Stimulated activated CD4-positive, alpha-beta T cell treated with anti-CD3 and anti-CD28 coated beads, Interleukin-12 subunit alpha, Interleukin-12 subunit beta, amount 100 ng/mL, for 4 hours (primary cell): ENCODE data around the gene C1orf159.

ENCODE experiments used
- DNase-seq: peaks from one replicate; pipeline ENCODE4 v3.0.0-alpha.2; 2020

Gene C1orf159

DNA sequence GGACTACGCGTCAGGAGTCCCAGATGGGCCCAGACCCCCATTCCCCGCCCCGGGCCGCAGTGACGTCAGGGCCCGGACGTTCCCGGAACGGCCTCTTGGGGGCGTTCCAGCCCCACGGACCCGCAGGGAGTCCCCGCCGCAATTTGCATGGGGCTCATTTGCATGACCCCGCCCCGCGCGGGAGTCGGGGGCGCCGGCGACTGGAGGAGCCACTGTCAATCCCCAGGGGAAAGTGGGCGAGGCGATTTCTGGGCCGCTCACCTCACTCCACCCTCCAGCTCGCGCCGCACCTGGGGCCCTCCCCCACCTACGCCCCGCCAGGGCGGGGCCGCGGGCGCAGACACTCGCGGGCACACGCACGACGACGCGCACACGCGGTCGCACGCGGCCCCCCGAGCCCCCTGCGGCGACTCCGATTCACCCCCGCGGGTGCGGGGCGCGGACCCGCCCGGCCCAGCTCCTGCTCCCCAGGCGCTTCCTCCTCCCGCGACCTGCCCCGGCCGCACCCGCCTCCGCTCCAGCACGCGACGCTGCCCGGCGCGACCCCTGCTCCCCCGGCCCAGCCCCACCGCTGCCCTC lies 82.8 kb downstream of the C1orf159 start:
- DNase-seq, result peak; percentile 90

DNA sequence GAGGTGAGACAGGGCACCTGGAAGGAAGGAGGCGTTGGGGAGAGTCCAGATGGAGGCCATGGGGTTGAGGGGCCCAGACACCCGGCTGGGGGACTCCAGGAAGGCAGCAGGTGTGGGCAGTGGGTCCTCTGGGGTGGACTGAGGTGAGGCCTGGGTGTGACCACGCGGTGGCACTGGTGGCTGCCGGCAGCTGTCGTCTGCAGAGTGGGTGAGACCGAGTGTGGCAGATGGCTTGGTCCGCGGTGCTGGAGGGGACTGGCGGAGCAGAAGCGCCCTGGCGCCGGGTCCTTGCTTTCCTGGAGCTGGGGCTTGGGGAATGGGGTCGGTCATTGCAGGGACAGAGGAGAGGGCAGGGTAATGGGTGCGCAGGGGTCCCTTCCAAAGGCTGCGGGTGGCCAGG lies 83.5 kb downstream of the C1orf159 start:
- DNase-seq, result no peak
